ENCODE measurements around the gene OTOS. TPM values are rescaled to one million over a fixed set of nuclear protein-coding genes. Genes with fewer than 3 reads are reported as not detected.

Gene OTOS
- total and polyA plus RNA-seq, 2 of the 4 experiments (the other 2 are of a cell fraction): 0.34 TPM; not detected in 1

GRCh38 chr2:240095556-240096523 is 44.6 kb downstream of the OTOS start:
- H3K4ac ChIP-seq (ENCODE audit: low read depth, low read length): no peak overlapping the region
- BruUV-seq (replicated peaks): no TSS peak
- ATAC-seq (ENCODE audit: low read depth) (no peak), DNase-seq (no peak)
- no peak overlapping the region for H4K5ac ChIP-seq (ENCODE audit: low read depth, low read length)
- H3K9me1 ChIP-seq (ENCODE audit: insufficient read depth, low read length): no peaks in the 10 kb centered on the region
- ChIA-PET POLR2A (ENCODE audit: unreplicated experiment) (no interaction called here), CTCF (no interaction called here)
- intact Hi-C loops (cut with micrococcal nuclease): no loop called here
- H3K27ac ChIP-seq (ENCODE audit: insufficient read depth, low read length): no peak overlapping the region
- no peaks in the 10 kb centered on the region for H3K9me3 ChIP-seq (ENCODE audit: control insufficient read depth, insufficient read depth, low read length)
- no peak overlapping the region for H3K9ac ChIP-seq (ENCODE audit: low read depth, low read length)
- no peaks in the 10 kb centered on the region for H4K20me1 ChIP-seq (ENCODE audit: insufficient read depth, low read length)
- 1% methylated on average over 28 of the region's 43 CpGs; no CpG with 5 or more reads in 1 of the 2 experiments for WGBS, 2 experiments (ENCODE audit: extremely low coverage in 2 of 2, insufficient read length in 1 of 2)
- H2AFZ ChIP-seq (replicated peaks; ENCODE audit: low read length, poor library complexity): no peak overlapping the region
- H3K56ac ChIP-seq (ENCODE audit: extremely low read depth, insufficient read depth, low read length): no peak overlapping the region
- no peak overlapping the region for H3K23ac ChIP-seq (ENCODE audit: low read depth, low read length)
- H2AK5ac ChIP-seq (ENCODE audit: low read depth, low read length): no peak overlapping the region
- no peak overlapping the region for H3K18ac ChIP-seq (ENCODE audit: low read depth, low read length)
- H2BK120ac ChIP-seq (ENCODE audit: low read depth, low read length): no peak overlapping the region
- no peak overlapping the region for H2BK5ac ChIP-seq (ENCODE audit: low read depth, low read length, poor library complexity, severe bottlenecking)
- in situ Hi-C loops (cut with MboI; ENCODE audit: low sequenced_read_pairs): no loop called here
- no peak overlapping the region for H2BK15ac ChIP-seq (ENCODE audit: low read depth, low read length)
- H3K4me3 ChIP-seq (ENCODE audit: insufficient read depth, low read depth, low read length): no peak overlapping the region
- no peaks in the 10 kb centered on the region for H3K4me1 ChIP-seq (ENCODE audit: control insufficient read depth, insufficient read depth, low read length)
- no peak overlapping the region for H3K14ac ChIP-seq (replicated peaks; ENCODE audit: low read depth, low read length)
- peaks cover 22% of the 10 kb centered on the region for H3K27me3 ChIP-seq (ENCODE audit: control insufficient read depth, insufficient read depth, low read length)
- dilution Hi-C loops (cut with HindIII; ENCODE audit: low sequenced_read_pairs, unreplicated experiment): no loop called here
- H3K36me3 ChIP-seq (ENCODE audit: control insufficient read depth, insufficient read depth, low read length): no peaks in the 10 kb centered on the region
- H4K91ac ChIP-seq (ENCODE audit: insufficient read depth, low read depth, low read length): no peak overlapping the region
- H3K4me2 ChIP-seq (ENCODE audit: low read depth, low read length): no peak overlapping the region
- peak overlapping the region; percentile 55 for H2AK9ac ChIP-seq (replicated peaks; ENCODE audit: low read depth, low read length, poor library complexity)
- no peak overlapping the region for H4K8ac ChIP-seq (ENCODE audit: low read depth in 2 of 2, low read length in 2 of 2)
- H3K79me1 ChIP-seq (ENCODE audit: low read depth in 1 of 2, low read length in 2 of 2): no peaks in the 10 kb centered on the region
- no peak overlapping the region for H2BK20ac ChIP-seq (ENCODE audit: low read depth, low read length)
- TF ChIP-seq NFE2L2 (IDR thresholded peaks at IDR 0.05; ENCODE audit: low read depth, low read length) (no peak), RAD21 (IDR thresholded peaks at IDR 0.05; ENCODE audit: low read length) (no peak), RCOR1 (IDR thresholded peaks at IDR 0.05; ENCODE audit: insufficient replicate concordance, low read length) (no peak), MXI1 (IDR thresholded peaks at IDR 0.05; ENCODE audit: borderline replicate concordance, low read depth, low read length) (no peak), CHD1 (IDR thresholded peaks at IDR 0.05; ENCODE audit: low read depth, low read length) (no peak), POLR2A (IDR thresholded peaks at IDR 0.05; ENCODE audit: low read depth, low read length) (no peak), USF2 (IDR thresholded peaks at IDR 0.05; ENCODE audit: low read depth, low read length) (no peak), MAZ (IDR thresholded peaks at IDR 0.05; ENCODE audit: borderline replicate concordance, low read depth, low read length) (no peak), RFX5 (IDR thresholded peaks at IDR 0.05; ENCODE audit: low read depth, low read length) (no peak), SMC3 (IDR thresholded peaks at IDR 0.05; ENCODE audit: low read depth, low read length) (no peak), FOS (IDR thresholded peaks at IDR 0.05; ENCODE audit: low read depth, low read length) (no peak), CEBPB (IDR thresholded peaks at IDR 0.05; ENCODE audit: low read depth, low read length) (no peak), MAFK (IDR thresholded peaks at IDR 0.05; ENCODE audit: low read depth, low read length) (no peak), ELK1 (IDR thresholded peaks at IDR 0.05; ENCODE audit: borderline replicate concordance, low read depth, low read length) (no peak), BHLHE40 (IDR thresholded peaks at IDR 0.05; ENCODE audit: low read depth, low read length) (no peak)

Data from IMR-90 (cell line).